WTC11 (cell line): ENCODE results near the gene NATD1. TPM values are rescaled to one million over a fixed set of nuclear protein-coding genes. Genes with fewer than 3 reads are reported as not detected.
A peak's percentile ranks its signal among the peaks of the same experiment; 100 is the strongest.

Experiments used
- ATF3 ChIP-seq: sonication (generic); formaldehyde crosslinking; conservative IDR thresholded peaks from 2 replicates; pipeline ENCODE4 v1.8.1; 2022; ENCODE audit warnings: mild to moderate bottlenecking, missing genetic modification reagents
- CDX4 ChIP-seq: fragments of 250-450 bp; sonication (Bioruptor Pico); IDR thresholded peaks from 2 replicates; pipeline ENCODE4 v1.9.0; 2021; ENCODE audit warnings: moderate library complexity, mild to moderate bottlenecking, inconsistent platforms, borderline replicate concordance
- CREM ChIP-seq: sonication (generic); formaldehyde crosslinking; IDR thresholded peaks from 2 replicates; pipeline ENCODE4 v1.8.1; 2022; ENCODE audit warnings: mild to moderate bottlenecking, missing genetic modification reagents, moderate library complexity
- E2F5 ChIP-seq: sonication (generic); formaldehyde crosslinking; IDR thresholded peaks from 2 replicates; pipeline ENCODE4 v1.8.1; 2022; ENCODE audit warnings: mild to moderate bottlenecking, moderate library complexity, missing genetic modification reagents
- ELF4 ChIP-seq: sonication (generic); formaldehyde crosslinking; IDR thresholded peaks from 2 replicates; pipeline ENCODE4 v1.8.1; 2022; ENCODE audit warnings: low read depth, mild to moderate bottlenecking, moderate library complexity, missing genetic modification reagents
- ERG ChIP-seq: fragments of 250-450 bp; sonication (Bioruptor Pico); IDR thresholded peaks from 2 replicates; pipeline ENCODE4 v1.8.0; 2021; ENCODE audit warnings: mild to moderate bottlenecking
- ETV6 ChIP-seq: sonication (generic); formaldehyde crosslinking; IDR thresholded peaks from 2 replicates; pipeline ENCODE4 v1.8.1; 2022; ENCODE audit warnings: mild to moderate bottlenecking, missing genetic modification reagents
- FOXJ3 ChIP-seq: sonication (generic); formaldehyde crosslinking; IDR thresholded peaks from 2 replicates; pipeline ENCODE4 v1.9.0; 2021; ENCODE audit warnings: missing genetic modification reagents, mild to moderate bottlenecking, borderline replicate concordance
- GTF2I ChIP-seq: fragments of 250-450 bp; sonication (Bioruptor Pico); conservative IDR thresholded peaks from 2 replicates; pipeline ENCODE4 v1.4.0; 2021; ENCODE audit warnings: mild to moderate bottlenecking
- IRF2 ChIP-seq: sonication (generic); formaldehyde crosslinking; IDR thresholded peaks from 2 replicates; pipeline ENCODE4 v1.8.0; 2022; ENCODE audit warnings: low read depth, missing genetic modification reagents, borderline replicate concordance
- OVOL2 ChIP-seq: fragments of 250-450 bp; sonication (Bioruptor Pico); IDR thresholded peaks from 2 replicates; pipeline ENCODE4 v1.9.0; 2021; ENCODE audit warnings: mild to moderate bottlenecking, borderline replicate concordance
- PREB ChIP-seq: sonication (generic); formaldehyde crosslinking; IDR thresholded peaks from 2 replicates; pipeline ENCODE4 v1.8.1; 2022; ENCODE audit warnings: mild to moderate bottlenecking, missing genetic modification reagents, moderate library complexity, borderline replicate concordance
- RORB ChIP-seq: fragments of 250-450 bp; sonication (Bioruptor Pico); IDR thresholded peaks from 2 replicates; pipeline ENCODE4 v1.9.0; 2021; ENCODE audit warnings: mild to moderate bottlenecking
- SOX15 ChIP-seq: fragments of 250-450 bp; sonication (Bioruptor Pico); IDR thresholded peaks from 2 replicates; pipeline ENCODE4 v1.9.0; 2021; ENCODE audit warnings: mild to moderate bottlenecking
- STAT6 ChIP-seq: sonication (generic); formaldehyde crosslinking; conservative IDR thresholded peaks from 2 replicates; pipeline ENCODE4 v1.8.1; 2023; ENCODE audit warnings: mild to moderate bottlenecking, low read depth, missing genetic modification reagents, moderate library complexity
- TEAD1 ChIP-seq: sonication (generic); formaldehyde crosslinking; IDR thresholded peaks from 2 replicates; pipeline ENCODE4 v1.8.0; 2022; ENCODE audit warnings: mild to moderate bottlenecking, missing genetic modification reagents
- TP53 ChIP-seq: sonication (generic); formaldehyde crosslinking; IDR thresholded peaks from 2 replicates; pipeline ENCODE4 v1.8.1; 2023; ENCODE audit warnings: mild to moderate bottlenecking, missing genetic modification reagents
- USF1 ChIP-seq: sonication (generic); formaldehyde crosslinking; IDR thresholded peaks from 2 replicates; pipeline ENCODE4 v1.8.0; 2022; ENCODE audit warnings: mild to moderate bottlenecking, missing genetic modification reagents
- ZBTB43 ChIP-seq: sonication (generic); formaldehyde crosslinking; IDR thresholded peaks from 2 replicates; pipeline ENCODE4 v1.8.1; 2023; ENCODE audit warnings: mild to moderate bottlenecking, missing genetic modification reagents
- ZNF263 ChIP-seq: sonication (generic); formaldehyde crosslinking; IDR thresholded peaks from 2 replicates; pipeline ENCODE4 v1.8.1; 2022; ENCODE audit warnings: low read depth, mild to moderate bottlenecking, moderate library complexity, missing genetic modification reagents
- ZNF281 ChIP-seq: sonication (generic); formaldehyde crosslinking; IDR thresholded peaks from 2 replicates; pipeline ENCODE4 v1.8.0; 2023; ENCODE audit warnings: mild to moderate bottlenecking, missing genetic modification reagents
- ZNF396 ChIP-seq: fragments of 250-450 bp; sonication (Bioruptor Pico); IDR thresholded peaks from 2 replicates; pipeline ENCODE4 v1.8.0; 2021; ENCODE audit warnings: mild to moderate bottlenecking, moderate library complexity, borderline replicate concordance
- ZNF416 ChIP-seq: fragments of 250-450 bp; sonication (Bioruptor Pico); IDR thresholded peaks from 2 replicates; pipeline ENCODE4 v1.9.0; 2021; ENCODE audit warnings: mild to moderate bottlenecking, inconsistent platforms
- ZNF425 ChIP-seq: fragments of 250-450 bp; sonication (Bioruptor Pico); conservative IDR thresholded peaks from 2 replicates; pipeline ENCODE4 v1.9.0; 2021; ENCODE audit warnings: mild to moderate bottlenecking
- total RNA-seq: library from RNA; stranded (reverse); gene quantifications from 3 replicates; pipeline ENCODE4 v1.2.3, GENCODE V29; 2021

Gene NATD1
- total RNA-seq, 1 experiment from 2014 or later = 10.1 TPM

GRCh38 chr17:21284319-21285163 lies 31.3 kb upstream of the NATD1 start, which contains the start of gene MAP2K3 (continued):
- TF ChIP-seq TEAD1 (CRISPR knock-in tag) (peak; percentile 21; the same call in 1 of the 2 replicates), ZNF263 (CRISPR knock-in tag) (no peak), USF1 (CRISPR knock-in tag) (no peak), ZNF281 (CRISPR knock-in tag) (no peak), TP53 (CRISPR knock-in tag) (0 out of 2 replicates have a peak, but pooled peaks have one; percentile 39), ETV6 (peak; percentile 77; the same call in 1 of the 2 replicates), ZNF416 (0 out of 2 replicates have a peak, but pooled peaks have one; percentile 24), CDX4 (CRISPR knock-in tag) (no peak), ZNF396 (CRISPR knock-in tag) (no peak), CREM (CRISPR knock-in tag) (no peak), E2F5 (peak; percentile 84), ATF3 (CRISPR knock-in tag) (no peak), ERG (CRISPR knock-in tag) (no peak), STAT6 (CRISPR knock-in tag) (no peak), GTF2I (CRISPR knock-in tag) (no peak), IRF2 (no peak), ELF4 (CRISPR knock-in tag) (no peak), PREB (CRISPR knock-in tag) (no peak), ZNF425 (CRISPR knock-in tag) (no peak), OVOL2 (CRISPR knock-in tag) (no peak), RORB (no peak), FOXJ3 (CRISPR knock-in tag) (no peak), SOX15 (CRISPR knock-in tag) (no peak), ZBTB43 (CRISPR knock-in tag) (no peak)
